ENCODE data around the gene TMEM132D. TPM values are rescaled to one million over a fixed set of nuclear protein-coding genes. Genes with fewer than 3 reads are reported as not detected.

The TMEM132D gene
- total and polyA plus RNA-seq, 2 experiments from 2014 or later: not detected

GRCh38 chr12:129704232-129704830 lies 199.5 kb downstream of the TMEM132D start:
- H3K4me3 ChIP-seq: no peak overlapping the region
- no peak for DNase-seq
- no peaks in the 10 kb centered on the region for H3F3A ChIP-seq (ENCODE audit: insufficient read depth)
- H3K9me2 ChIP-seq (ENCODE audit: insufficient read depth): no peaks in the 10 kb centered on the region
- H3K4me1 ChIP-seq (ENCODE audit: insufficient read depth): no peaks in the 10 kb centered on the region
- no peak overlapping the region for H3K9ac ChIP-seq
- H3K4me2 ChIP-seq (ENCODE audit: unreplicated experiment): no peak overlapping the region
- H4K20me1 ChIP-seq (ENCODE audit: insufficient read depth): no peaks in the 10 kb centered on the region
- H3K9me3 ChIP-seq (ENCODE audit: low read depth): no peaks in the 10 kb centered on the region
- no peaks in the 10 kb centered on the region for H3K79me2 ChIP-seq (ENCODE audit: insufficient read depth)
- no peaks in the 10 kb centered on the region for H3K36me3 ChIP-seq (ENCODE audit: low read depth)
- TF ChIP-seq EZH2phosphoT487 (IDR thresholded peaks at IDR 0.05; ENCODE audit: insufficient read depth, low read depth) (no peak), EZH2 (IDR thresholded peaks at IDR 0.05; ENCODE audit: insufficient read depth, poor library complexity, severe bottlenecking) (no peak)
- H2AFZ ChIP-seq: no peak overlapping the region
- no peak overlapping the region for H3K27ac ChIP-seq
- H3K27me3 ChIP-seq (replicated peaks; ENCODE audit: insufficient read depth): no peaks in the 10 kb centered on the region
- in situ Hi-C loops (cut with MboI): no loop called here
- 23 to 37% methylated on average over 11 of the region's 11 CpGs for WGBS, 2 experiments (ENCODE audit: low coverage in 1 of 2, low lambda C conversion rate in 2 of 2, missing lambda C conversion rate in 2 of 2)

- in situ Hi-C loops (cut with MboI): no loop called here
- Histone ChIP-seq H3K27ac (no peak overlapping the region), H2AFZ (no peak overlapping the region), H3K4me3 (no peak overlapping the region), H3K4me1 (ENCODE audit: insufficient read depth) (no peaks in the 10 kb centered on the region), H3K36me3 (ENCODE audit: low read depth) (no peaks in the 10 kb centered on the region), H4K20me1 (ENCODE audit: insufficient read depth) (no peaks in the 10 kb centered on the region), H3K9me2 (ENCODE audit: insufficient read depth) (no peaks in the 10 kb centered on the region), H3K9me3 (ENCODE audit: low read depth) (no peaks in the 10 kb centered on the region), H3K9ac (no peak overlapping the region), H3K27me3 (replicated peaks; ENCODE audit: insufficient read depth) (no peaks in the 10 kb centered on the region), H3F3A (ENCODE audit: insufficient read depth) (no peaks in the 10 kb centered on the region), H3K4me2 (ENCODE audit: unreplicated experiment) (no peak overlapping the region), H3K79me2 (ENCODE audit: insufficient read depth) (no peaks in the 10 kb centered on the region)
- 2 to 3% methylated on average over 9 of the region's 9 CpGs for WGBS, 2 experiments (ENCODE audit: low coverage in 1 of 2, low lambda C conversion rate in 2 of 2, missing lambda C conversion rate in 2 of 2)
- DNase-seq: no peak
- TF ChIP-seq EZH2 (IDR thresholded peaks at IDR 0.05; ENCODE audit: insufficient read depth, poor library complexity, severe bottlenecking) (no peak), EZH2phosphoT487 (IDR thresholded peaks at IDR 0.05; ENCODE audit: insufficient read depth, low read depth) (no peak)
Measured at GRCh38 chr12:129701631-129702101, 202.2 kb downstream of the TMEM132D start.

GRCh38 chr12:129700036-129700435 lies 203.8 kb downstream of the TMEM132D start:
- DNase-seq: no peak
- H3K79me2 ChIP-seq (ENCODE audit: insufficient read depth): no peaks in the 10 kb centered on the region
- H3K9ac ChIP-seq: no peak overlapping the region
- 67% methylated on average over 22 of the region's 22 CpGs for WGBS, 2 experiments (ENCODE audit: low coverage in 1 of 2, low lambda C conversion rate in 2 of 2, missing lambda C conversion rate in 2 of 2)
- in situ Hi-C loops (cut with MboI): no loop called here
- no peaks in the 10 kb centered on the region for H3K4me1 ChIP-seq (ENCODE audit: insufficient read depth)
- H3K4me2 ChIP-seq (ENCODE audit: unreplicated experiment): no peak overlapping the region
- H2AFZ ChIP-seq: no peak overlapping the region
- H4K20me1 ChIP-seq (ENCODE audit: insufficient read depth): no peaks in the 10 kb centered on the region
- no peaks in the 10 kb centered on the region for H3K36me3 ChIP-seq (ENCODE audit: low read depth)
- TF ChIP-seq EZH2 (IDR thresholded peaks at IDR 0.05; ENCODE audit: insufficient read depth, poor library complexity, severe bottlenecking) (no peak), EZH2phosphoT487 (IDR thresholded peaks at IDR 0.05; ENCODE audit: insufficient read depth, low read depth) (no peak)
- H3K27ac ChIP-seq: no peak overlapping the region
- no peaks in the 10 kb centered on the region for H3K27me3 ChIP-seq (replicated peaks; ENCODE audit: insufficient read depth)
- no peaks in the 10 kb centered on the region for H3K9me3 ChIP-seq (ENCODE audit: low read depth)
- no peak overlapping the region for H3K4me3 ChIP-seq
- no peaks in the 10 kb centered on the region for H3K9me2 ChIP-seq (ENCODE audit: insufficient read depth)
- no peaks in the 10 kb centered on the region for H3F3A ChIP-seq (ENCODE audit: insufficient read depth)

- Histone ChIP-seq H4K20me1 (ENCODE audit: insufficient read depth) (no peaks in the 10 kb centered on the region), H3F3A (ENCODE audit: insufficient read depth) (no peaks in the 10 kb centered on the region), H2AFZ (no peak overlapping the region), H3K27me3 (replicated peaks; ENCODE audit: insufficient read depth) (no peaks in the 10 kb centered on the region), H3K9ac (no peak overlapping the region), H3K9me3 (ENCODE audit: low read depth) (peaks cover 3% of the 10 kb centered on the region), H3K4me3 (no peak overlapping the region), H3K9me2 (ENCODE audit: insufficient read depth) (no peaks in the 10 kb centered on the region), H3K4me1 (ENCODE audit: insufficient read depth) (no peaks in the 10 kb centered on the region), H3K27ac (no peak overlapping the region), H3K4me2 (ENCODE audit: unreplicated experiment) (no peak overlapping the region), H3K79me2 (ENCODE audit: insufficient read depth) (no peaks in the 10 kb centered on the region), H3K36me3 (ENCODE audit: low read depth) (no peaks in the 10 kb centered on the region)
- in situ Hi-C loops (cut with MboI): no loop called here
- TF ChIP-seq EZH2phosphoT487 (IDR thresholded peaks at IDR 0.05; ENCODE audit: insufficient read depth, low read depth) (no peak), EZH2 (IDR thresholded peaks at IDR 0.05; ENCODE audit: insufficient read depth, poor library complexity, severe bottlenecking) (no peak)
- 1 to 9% methylated on average over 11 of the region's 11 CpGs for WGBS, 2 experiments (ENCODE audit: low coverage in 1 of 2, low lambda C conversion rate in 2 of 2, missing lambda C conversion rate in 2 of 2)
- DNase-seq: no peak
Measured at GRCh38 chr12:129696926-129697325, 206.9 kb downstream of the TMEM132D start.

All from GM23248 (cell line).